Sigmoid colon (tissue), 7 donors: ENCODE data around the gene RIPK1. TPM values are rescaled to one million over a fixed set of nuclear protein-coding genes. Genes with fewer than 3 reads are reported as not detected.

Experiments
- DNase-seq: peaks from one replicate; pipeline ENCODE4 v3.0.0-alpha.2; 2019
- H3K27ac ChIP-seq, 4 donors: fragments of 200-600 bp; sonication (generic); one replicate each; pipeline ENCODE4 v1.5.1; 2016 to 2019; ENCODE audit warnings: mild to moderate bottlenecking in 1 of 4
- H3K27me3 ChIP-seq, 3 donors: fragments of 200-600 bp; sonication (generic); one replicate each; pipeline ENCODE4 v1.5.1; 2019; ENCODE audit warnings: mild to moderate bottlenecking in 1 of 3
- H3K36me3 ChIP-seq, 4 donors: fragments of 200-600 bp; sonication (generic); one replicate each; pipeline ENCODE4 v1.5.1; 2016 to 2019
- H3K4me1 ChIP-seq, 4 donors: fragments of 200-600 bp; sonication (generic); one replicate each; pipeline ENCODE4 v1.5.1; 2017 to 2019
- H3K4me3 ChIP-seq, 4 donors: fragments of 200-600 bp; sonication (generic); one replicate each; pipeline ENCODE4 v1.5.1; 2017 to 2019; ENCODE audit warnings: mild to moderate bottlenecking in 2 of 4, moderate library complexity in 1 of 4
- H3K9me3 ChIP-seq, 4 donors: fragments of 200-600 bp in 3 of 4; sonication (generic) in 3 of 4; one replicate each; pipeline versions ENCODE4 v1.5.1 to v1.6.1; 2013 to 2019
- CTCF ChIP-seq, 4 experiments: fragments of 450-650 bp in 3 of 4; fragments of 200-600 bp in 1 of 4; IDR thresholded peaks; one replicate each; pipeline ENCODE4 v1.5.1; 2016 to 2019; ENCODE audit warnings: antibody characterized with exemption in 4 of 4, mild to moderate bottlenecking in 3 of 4, moderate library complexity in 2 of 4
- EP300 ChIP-seq, 4 donors: sonication (generic); formaldehyde crosslinking; IDR thresholded peaks; one replicate each; pipeline ENCODE4 v1.6.1; 2017; ENCODE audit warnings: antibody characterized with exemption in 4 of 4
- POLR2A ChIP-seq, 2 donors: fragments of 450-650 bp; IDR thresholded peaks; one replicate each; pipeline ENCODE4 v1.6.1; 2016; ENCODE audit warnings: antibody characterized with exemption in 2 of 2, mild to moderate bottlenecking in 2 of 2, moderate library complexity in 2 of 2
- POLR2AphosphoS5 ChIP-seq, 4 donors: sonication (generic); formaldehyde crosslinking; IDR thresholded peaks; one replicate each; pipeline ENCODE4 v1.6.1; 2017; ENCODE audit warnings: antibody characterized with exemption in 4 of 4
- WGBS, 2 donors: extraction: QIAGEN DNeasy Blood & Tissue Kit; methylation state at CpG; one replicate each; pipeline ENCODE4 v1.1.7; 2013; 5-methylcytosine and 5-hydroxymethylcytosine counted together
- intact Hi-C: fragments of 100-400 bp; cut with DNase I; formaldehyde crosslinking; loops from one replicate; pipeline ENCODE4 v1.15.1; 2023
- polyA plus RNA-seq, 3 donors: library from polyadenylated mRNA; stranded (reverse); fragments of 200-250 nt; gene quantifications; one replicate each; pipeline ENCODE4 v1.2.3, GENCODE V29; 2013
- total RNA-seq, 4 donors: library from RNA; depleted of rRNA; stranded (reverse); fragments of >200 nt; gene quantifications; one replicate each; pipeline ENCODE4 v1.1.0, GENCODE V29; 2016
- donor health status: healthy with polysubstance abuse.
- donor health status: Bipolar disorder and iron deficiency.
- donor health status: healthy.

RIPK1 gene
- total and polyA plus RNA-seq, 7 donors = 19.7 to 27.3 (median 20.7) TPM

DNA sequence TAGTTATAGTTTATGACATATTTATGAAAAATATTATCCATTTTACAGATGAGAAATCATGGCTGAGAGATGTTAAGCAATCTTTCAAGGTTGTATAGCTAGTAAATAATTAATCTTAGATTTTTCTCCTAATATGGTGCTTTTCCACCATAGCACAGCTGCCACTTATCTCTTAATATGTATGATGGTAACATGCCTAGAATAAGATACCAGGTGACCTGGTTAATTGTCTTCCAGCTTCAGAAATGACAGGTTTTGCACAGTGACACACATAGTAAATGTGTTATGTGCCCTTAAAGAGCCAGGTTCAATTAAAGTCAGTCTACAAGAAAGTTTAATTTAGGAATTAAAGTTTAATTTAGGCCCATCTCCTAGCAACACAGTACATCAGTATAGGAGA, 74.2 kb downstream of the RIPK1 start:
- H3K9me3 ChIP-seq = no peaks in the 10 kb centered on the region
- intact Hi-C loops = no loop called here
- H3K36me3 ChIP-seq = peaks cover 0 to 55% (median 9%) of the 10 kb centered on the region in 4 donors

DNA sequence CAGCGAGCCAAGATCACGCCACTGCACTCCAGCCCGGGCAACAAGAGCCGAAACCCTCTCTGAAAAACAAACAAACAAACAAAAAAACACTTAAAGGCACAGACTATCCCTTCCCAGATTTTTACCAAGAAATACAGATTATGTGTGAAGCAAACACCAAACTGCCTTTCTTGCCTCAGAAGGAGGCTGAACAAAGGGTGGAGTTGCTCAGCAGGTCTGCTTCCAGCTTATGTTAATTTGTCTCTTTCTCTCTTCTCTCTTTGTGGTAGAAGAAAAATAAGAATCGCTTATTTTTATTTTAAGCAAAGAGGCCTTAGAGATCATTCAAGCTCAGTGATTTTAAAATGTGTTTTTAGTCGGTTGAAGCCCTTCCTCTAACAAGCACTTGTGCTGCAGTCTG, 74.9 kb downstream of the RIPK1 start:
- 92 to 93% methylated on average over 6 of the region's 6 CpGs for WGBS, 2 donors
- no peak overlapping the region for H3K27ac ChIP-seq
- no peak for DNase-seq
- H3K4me3 ChIP-seq = no peak overlapping the region
- H3K36me3 ChIP-seq = peaks cover 0 to 55% (median 11%) of the 10 kb centered on the region in 4 donors
- H3K9me3 ChIP-seq = no peaks in the 10 kb centered on the region
- intact Hi-C loops = no loop called here
- H3K27me3 ChIP-seq = no peaks in the 10 kb centered on the region
- H3K4me1 ChIP-seq = peaks cover 0 to 17% (median 7%) of the 10 kb centered on the region in 4 donors
- TF ChIP-seq POLR2AphosphoS5 (IDR thresholded peaks at IDR 0.05) (no peak), EP300 (IDR thresholded peaks at IDR 0.05) (no peak), CTCF (IDR thresholded peaks at IDR 0.05) (no peak), POLR2A (IDR thresholded peaks at IDR 0.05) (no peak)

More for the DNA sequence above, 74.2 kb downstream of the RIPK1 start:
- H3K4me3 ChIP-seq = no peak overlapping the region
- no peak for TF ChIP-seq CTCF (IDR thresholded peaks at IDR 0.05)
- no peaks in the 10 kb centered on the region for H3K27me3 ChIP-seq
- no peak overlapping the region for H3K27ac ChIP-seq
- no peak for DNase-seq
- H3K4me1 ChIP-seq = peaks cover 0 to 17% (median 7%) of the 10 kb centered on the region in 4 donors

- Histone ChIP-seq H3K4me1 (peaks cover 0 to 5% (median 2%) of the 10 kb centered on the region in 4 donors), H3K4me3 (no peak overlapping the region), H3K9me3 (no peaks in the 10 kb centered on the region), H3K27ac (no peak overlapping the region), H3K27me3 (no peaks in the 10 kb centered on the region), H3K36me3 (peaks cover 0 to 55% (median 11%) of the 10 kb centered on the region in 4 donors)
- DNase-seq = peak; percentile 42
- no peak for TF ChIP-seq CTCF (IDR thresholded peaks at IDR 0.05)
- TF ChIP-seq EP300 (IDR thresholded peaks at IDR 0.05) = no peak
- TF ChIP-seq POLR2AphosphoS5 (IDR thresholded peaks at IDR 0.05) = no peak
- no peak for TF ChIP-seq POLR2A (IDR thresholded peaks at IDR 0.05)
- intact Hi-C loops = no loop called here
- 78 to 88% methylated on average over 8 of the region's 8 CpGs for WGBS, 2 donors
Observed at GRCh38 chr6:3144571-3144970, 76.3 kb downstream of the RIPK1 start.

DNA sequence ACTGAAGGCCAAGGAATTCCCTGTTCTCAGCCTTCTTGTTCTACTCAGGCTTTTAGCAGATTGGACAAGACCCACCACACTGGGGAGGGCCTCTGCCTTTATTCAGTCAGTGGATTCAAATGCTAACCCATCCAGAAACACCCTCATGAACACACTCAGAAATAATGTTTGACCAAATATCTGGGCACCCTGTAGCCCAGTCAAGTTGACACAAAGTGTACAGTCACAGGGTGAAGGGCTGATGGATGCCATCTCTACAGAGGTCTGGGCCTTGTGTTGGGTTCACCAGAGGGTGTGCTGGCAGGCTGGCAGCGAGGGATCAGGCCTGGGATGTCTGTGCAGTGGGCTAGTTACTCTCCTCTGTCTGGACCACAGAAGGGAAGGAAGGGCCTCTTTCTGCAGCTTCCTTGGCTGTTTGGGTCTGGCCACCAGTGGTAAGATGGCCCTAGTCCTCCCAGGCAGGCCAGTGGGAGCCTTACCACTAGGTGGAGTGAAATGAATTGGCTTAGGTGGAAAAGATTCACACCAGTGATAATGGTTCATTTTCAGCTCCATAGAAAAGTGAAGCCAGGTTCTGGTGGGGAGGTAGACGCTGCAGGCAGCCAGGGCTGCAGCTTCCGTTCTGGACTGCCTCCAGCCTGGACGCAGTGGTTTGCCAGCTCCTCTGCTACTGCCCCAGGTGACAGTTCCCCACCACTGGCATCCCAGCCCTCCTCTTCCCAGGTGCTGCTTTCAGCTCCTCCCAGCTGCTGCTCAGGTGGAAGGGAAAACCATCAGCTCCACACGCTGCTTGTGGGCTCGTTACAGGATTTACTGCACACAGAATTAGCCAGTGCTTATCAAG, 79.8 kb downstream of the RIPK1 start:
- intact Hi-C loops = no loop called here
- peaks cover 0 to 2% (median 0%) of the 10 kb centered on the region in 4 donors for H3K4me1 ChIP-seq
- H3K9me3 ChIP-seq = no peaks in the 10 kb centered on the region
- H3K27me3 ChIP-seq = no peaks in the 10 kb centered on the region
- 94 to 97% methylated on average over 6 of the region's 6 CpGs for WGBS, 2 donors
- H3K27ac ChIP-seq = no peak overlapping the region
- TF ChIP-seq POLR2AphosphoS5 (IDR thresholded peaks at IDR 0.05) (no peak), POLR2A (IDR thresholded peaks at IDR 0.05) (no peak), EP300 (IDR thresholded peaks at IDR 0.05) (no peak), CTCF (IDR thresholded peaks at IDR 0.05) (no peak)
- H3K4me3 ChIP-seq = no peak overlapping the region
- H3K36me3 ChIP-seq = peaks cover 0 to 41% (median 5%) of the 10 kb centered on the region in 4 donors
- no peak for DNase-seq
